Loucy (cell line): Measurements from ENCODE around the gene AGTRAP.

Experiments used
- H2AFZ ChIP-seq: fragments of 200-600 bp; sonication (generic); 2 replicates; pipeline ENCODE4 v1.6.0; 2016; ENCODE audit warnings: antibody characterized with exemption, mild to moderate bottlenecking, low read length, moderate library complexity
- H3F3A ChIP-seq: fragments of 200-600 bp; 2 replicates; pipeline ENCODE4 v1.6.0; 2016; ENCODE audit warnings: antibody characterized with exemption, low read depth, mild to moderate bottlenecking
- H3K27me3 ChIP-seq: fragments of 200-600 bp; sonication (generic); 2 replicates; pipeline ENCODE4 v1.6.1; 2014; ENCODE audit warnings: low read length, mild to moderate bottlenecking; ENCODE audit not compliant: insufficient read depth, poor library complexity, severe bottlenecking
- H3K36me3 ChIP-seq: fragments of 200-600 bp; sonication (generic); 2 replicates; pipeline ENCODE4 v1.6.1; 2016; ENCODE audit warnings: low read length; ENCODE audit not compliant: insufficient read depth
- H3K4me1 ChIP-seq: fragments of 200-600 bp; sonication (generic); 2 replicates; pipeline ENCODE4 v1.5.1; 2014; ENCODE audit warnings: low read length, mild to moderate bottlenecking; ENCODE audit not compliant: insufficient read depth, poor library complexity, severe bottlenecking
- H3K4me2 ChIP-seq: fragments of 200-600 bp; sonication (generic); 2 replicates; pipeline ENCODE4 v1.6.0; 2014; ENCODE audit warnings: antibody characterized with exemption, low read length, low read depth, mild to moderate bottlenecking; ENCODE audit not compliant: poor library complexity, severe bottlenecking
- H3K4me3 ChIP-seq: fragments of 200-600 bp; sonication (generic); 2 replicates; pipeline ENCODE4 v1.5.1; 2014; ENCODE audit warnings: low read length, mild to moderate bottlenecking, mixed read lengths; ENCODE audit not compliant: poor library complexity, severe bottlenecking
- H3K79me2 ChIP-seq: fragments of 200-600 bp; sonication (generic); 2 replicates; pipeline ENCODE4 v1.6.1; 2014; ENCODE audit warnings: low read length; ENCODE audit not compliant: insufficient read depth
- H3K9ac ChIP-seq: fragments of 200-600 bp; sonication (generic); 2 replicates; pipeline ENCODE4 v1.6.0; 2014; ENCODE audit warnings: mild to moderate bottlenecking, low read depth, low read length, moderate library complexity; ENCODE audit not compliant: poor library complexity, severe bottlenecking
- H3K9me2 ChIP-seq: fragments of 200-600 bp; sonication (generic); replicated peaks from 2 replicates; pipeline ENCODE4 v1.6.1; 2016; ENCODE audit warnings: low read depth, low read length, mixed read lengths
- H3K9me3 ChIP-seq: fragments of 200-600 bp; sonication (generic); 2 replicates; pipeline ENCODE4 v1.6.1; 2014; ENCODE audit warnings: mild to moderate bottlenecking, antibody characterized with exemption, low read length, low read depth; ENCODE audit not compliant: insufficient read depth
- H4K20me1 ChIP-seq: fragments of 200-600 bp; sonication (generic); 2 replicates; pipeline ENCODE4 v1.6.0; 2014; ENCODE audit warnings: antibody characterized with exemption, low read length, mild to moderate bottlenecking; ENCODE audit not compliant: insufficient read depth, poor library complexity, severe bottlenecking
- CTCF ChIP-seq: fragments of 200-600 bp; sonication (generic); conservative IDR thresholded peaks from 2 replicates; pipeline ENCODE4 v1.5.1; 2014; ENCODE audit warnings: mild to moderate bottlenecking, antibody characterized with exemption, low read length
- EZH2phosphoT487 ChIP-seq: fragments of 200-600 bp; IDR thresholded peaks from 2 replicates; pipeline ENCODE4 v1.6.1; 2018; ENCODE audit warnings: antibody characterized with exemption, mild to moderate bottlenecking, moderate library complexity, borderline replicate concordance

The AGTRAP gene

GRCh38 chr1:11770011-11770410 is 34.1 kb downstream of the AGTRAP start:
- Histone ChIP-seq H3K9me2 (no peaks in the 10 kb centered on the region), H3K79me2 (no peaks in the 10 kb centered on the region), H3K9me3 (no peaks in the 10 kb centered on the region), H3K4me3 (no peak overlapping the region), H3K36me3 (no peaks in the 10 kb centered on the region), H3F3A (no peaks in the 10 kb centered on the region), H3K9ac (no peak overlapping the region), H4K20me1 (no peaks in the 10 kb centered on the region), H3K27me3 (no peaks in the 10 kb centered on the region), H2AFZ (no peak overlapping the region), H3K4me1 (no peaks in the 10 kb centered on the region), H3K4me2 (no peak overlapping the region)
- TF ChIP-seq CTCF (no peak), EZH2phosphoT487 (no peak)

- no peaks in the 10 kb centered on the region for H3K79me2 ChIP-seq
- no peak overlapping the region for H2AFZ ChIP-seq
- H3K27me3 ChIP-seq = no peaks in the 10 kb centered on the region
- H3K9ac ChIP-seq = no peak overlapping the region
- H3K4me3 ChIP-seq = no peak overlapping the region
- TF ChIP-seq EZH2phosphoT487 = no peak
- TF ChIP-seq CTCF = no peak
- no peaks in the 10 kb centered on the region for H3K4me1 ChIP-seq
- H3K9me2 ChIP-seq = no peaks in the 10 kb centered on the region
- no peak overlapping the region for H3K4me2 ChIP-seq
- no peaks in the 10 kb centered on the region for H4K20me1 ChIP-seq
- H3F3A ChIP-seq = no peaks in the 10 kb centered on the region
- H3K36me3 ChIP-seq = no peaks in the 10 kb centered on the region
- H3K9me3 ChIP-seq = no peaks in the 10 kb centered on the region
These were observed 35.6 kb downstream of the AGTRAP start for GRCh38 chr1:11771481-11772043.

- Histone ChIP-seq H4K20me1 (no peaks in the 10 kb centered on the region), H3K9me3 (no peaks in the 10 kb centered on the region), H3K4me1 (no peaks in the 10 kb centered on the region), H3K9me2 (no peaks in the 10 kb centered on the region), H3K79me2 (no peaks in the 10 kb centered on the region), H3K9ac (no peak overlapping the region), H3K4me3 (no peak overlapping the region), H3F3A (no peaks in the 10 kb centered on the region), H3K27me3 (no peaks in the 10 kb centered on the region), H3K4me2 (no peak overlapping the region), H2AFZ (0 out of 2 replicates have a peak overlapping the region, but pooled peaks have one; percentile 2), H3K36me3 (no peaks in the 10 kb centered on the region)
- TF ChIP-seq EZH2phosphoT487 = no peak
- TF ChIP-seq CTCF = no peak
These were observed 36.5 kb downstream of the AGTRAP start for GRCh38 chr1:11772458-11772857.
